Measurements from ENCODE around the gene USP40. TPM values are rescaled to one million over a fixed set of nuclear protein-coding genes. Genes with fewer than 3 reads are reported as not detected.

USP40 gene
- total and polyA plus RNA-seq, 2 of the 8 experiments (the other 6 are each of a cell fraction or from before 2014, with no cell fraction given): 12.0 to 15.7 TPM

- WGBS, 2 experiments (ENCODE audit: extremely low coverage in 1 of 2, insufficient coverage in 1 of 2, insufficient read length in 1 of 2, insufficient replicate concordance in 2 of 2, low coverage in 1 of 2, low lambda C conversion rate in 2 of 2, missing lambda C conversion rate in 1 of 2): 95% methylated on average over 9 of the region's 9 CpGs; no CpG with 5 or more reads in 1 of the 2 experiments
- Histone ChIP-seq H3K14ac (ENCODE audit: insufficient read length) (no peak overlapping the region), H3K9ac (replicated peaks in 1 of 4; ENCODE audit: extremely low read depth in 1 of 4, low read depth in 3 of 4, low read length in 3 of 4) (no peak overlapping the region), H4K5ac (ENCODE audit: insufficient read length, low read depth, low read length) (no peak overlapping the region), H3K23me2 (ENCODE audit: low read depth, low read length) (no peaks in the 10 kb centered on the region), H3K79me1 (ENCODE audit: low read depth, low read length) (no peaks in the 10 kb centered on the region), H3K23ac (ENCODE audit: insufficient read length) (no peak overlapping the region), H3K36me3 (ENCODE audit: control insufficient read depth in 2 of 4, insufficient read depth in 4 of 4, low read length in 3 of 4) (peaks cover 0 to 11% (median 3%) of the 10 kb centered on the region in 4 experiments; a peak in 2 of 8 replicates), H4K8ac (ENCODE audit: extremely low read depth, insufficient read depth, low read length) (no peak overlapping the region), H2BK120ac (replicated peaks; ENCODE audit: low read depth, low read length) (no peak overlapping the region), H3K9me3 (ENCODE audit: insufficient read depth in 2 of 2, low read depth in 1 of 2, low read length in 1 of 2) (peaks cover 0 to 4% of the 10 kb centered on the region in 2 experiments; a peak in 2 of 4 replicates), H2BK5ac (ENCODE audit: low read depth, low read length) (no peak overlapping the region), H2BK12ac (ENCODE audit: low read depth, low read length) (no peak overlapping the region), H3K4me1 (replicated peaks in 1 of 4; ENCODE audit: control insufficient read depth in 3 of 4, insufficient read depth in 4 of 4, low read length in 3 of 4) (no peaks in the 10 kb centered on the region), H3K56ac (replicated peaks; ENCODE audit: insufficient read length, low read depth, low read length) (no peak overlapping the region), H2BK15ac (ENCODE audit: low read length) (no peak overlapping the region), H3K79me2 (ENCODE audit: control insufficient read depth in 1 of 2, insufficient read depth in 2 of 2, low read length in 2 of 2) (no peaks in the 10 kb centered on the region), H3K4me3 (ENCODE audit: extremely low read depth in 1 of 4, insufficient read depth in 2 of 4, low read depth in 3 of 4, low read length in 4 of 4) (no peak overlapping the region), H2AFZ (ENCODE audit: low read length) (no peak overlapping the region), H3K27ac (ENCODE audit: low read depth, low read length) (no peak overlapping the region), H4K91ac (replicated peaks; ENCODE audit: insufficient read length, low read length) (no peak overlapping the region), H2AK5ac (ENCODE audit: low read depth, low read length) (no peak overlapping the region), H3K18ac (ENCODE audit: extremely low read depth, low read length) (no peak overlapping the region), H2BK20ac (ENCODE audit: low read length) (no peak overlapping the region), H4K20me1 (replicated peaks in 1 of 2; ENCODE audit: control insufficient read depth in 1 of 2, insufficient read depth in 2 of 2, low read length in 2 of 2) (no peaks in the 10 kb centered on the region), H3K4ac (replicated peaks; ENCODE audit: insufficient read length, low read depth, low read length) (no peak overlapping the region), H3K4me2 (ENCODE audit: insufficient read depth in 1 of 2, low read depth in 2 of 2, low read length in 2 of 2) (no peak overlapping the region), H3K27me3 (replicated peaks in 1 of 4; ENCODE audit: control insufficient read depth in 3 of 4, extremely low read depth in 1 of 4, insufficient read depth in 3 of 4, low read length in 3 of 4) (no peaks in the 10 kb centered on the region)
- POLR2A ChIA-PET (ENCODE audit: partially characterized antibody): no interaction called here
- CTCF ChIA-PET (ENCODE audit: partially characterized antibody): interaction anchor here (1.5 kb wide), 1 partner anchor 39 kb away, joined by 4 read pairs; no protein-coding TSS in a partner anchor
- TF ChIP-seq KDM5A (IDR thresholded peaks at IDR 0.05; ENCODE audit: low read length): no peak
- DNase-seq (ENCODE audit: low read depth in 1 of 2, low spot score in 2 of 2): no peak
- no peak for FAIRE-seq
These were observed 78.7 kb downstream of the USP40 start for GRCh38 chr2:233487748-233488345.
